Naive thymus-derived CD4-positive, alpha-beta T cell (primary cell): Measurements from ENCODE around the gene SMIM35. TPM values are rescaled to one million over a fixed set of nuclear protein-coding genes. Genes with fewer than 3 reads are reported as not detected.
A peak's percentile ranks its signal among the peaks of the same experiment; 100 is the strongest.

ENCODE experiments used
- ATAC-seq: fragments of 150-1000 bp; cut with Tn5 transposase; 2 replicates; pipeline ENCODE4 v1.10.0; 2021; ENCODE audit warnings: mild to moderate bottlenecking, moderate library complexity
- CTCF ChIA-PET: fragments of 350-600 bp; sonication (Branson Sonifier 250); formaldehyde crosslinking; loops from one replicate; lab custom pipeline; 2021; ENCODE audit warnings: antibody characterized with exemption; lab: Charles Lee
- POLR2A ChIA-PET: fragments of 350-600 bp; sonication (Branson Sonifier 250); formaldehyde crosslinking; loops from one replicate; lab custom pipeline; 2021; ENCODE audit warnings: antibody characterized with exemption, inconsistent platforms; lab: Charles Lee
- DNase-seq, 9 donors: peaks; one replicate each; pipeline versions ENCODE4 v3.0.0 to v3.0.0-alpha.2; 2020 to 2022; ENCODE audit warnings: mixed read lengths in 1 of 9
- H3K27ac ChIP-seq: one replicate; pipeline ENCODE4 v1.7.0; 2013; ENCODE audit warnings: mild to moderate bottlenecking, low read depth, low read length, moderate library complexity
- H3K27me3 ChIP-seq, 2 donors: one replicate each; pipeline ENCODE4 v1.7.0; 2013; ENCODE audit warnings: low read length in 2 of 2, mild to moderate bottlenecking in 2 of 2, moderate library complexity in 2 of 2; ENCODE audit not compliant: control insufficient read depth in 2 of 2, insufficient read depth in 2 of 2
- H3K36me3 ChIP-seq, 3 experiments: 1 replicate in 2 of 3; 2 replicates in 1 of 3; pipeline ENCODE4 v1.7.0; 2013; ENCODE audit warnings: low read length in 3 of 3, mild to moderate bottlenecking in 3 of 3, moderate library complexity in 1 of 3; ENCODE audit not compliant: insufficient read depth in 3 of 3, control insufficient read depth in 2 of 3
- H3K4me1 ChIP-seq, 2 donors: one replicate each; pipeline ENCODE4 v1.7.0; 2013; ENCODE audit warnings: low read length in 2 of 2, mild to moderate bottlenecking in 2 of 2, moderate library complexity in 1 of 2; ENCODE audit not compliant: control insufficient read depth in 2 of 2, insufficient read depth in 2 of 2
- H3K4me3 ChIP-seq: 2 replicates; pipeline ENCODE4 v1.7.0; 2013; ENCODE audit warnings: mild to moderate bottlenecking, low read length
- H3K9me3 ChIP-seq, 3 experiments: 1 replicate in 2 of 3; 2 replicates in 1 of 3; pipeline ENCODE4 v1.7.0; 2013; ENCODE audit warnings: low read length in 3 of 3; ENCODE audit not compliant: control insufficient read depth in 2 of 3
- H3K27ac Mint-ChIP-seq, 9 donors: one replicate each; pipeline ENCODE4 v1.8.0; 2020 to 2022; ENCODE audit warnings: mixed read lengths in 9 of 9, mild to moderate bottlenecking in 8 of 9, moderate library complexity in 5 of 9, inconsistent platforms in 2 of 9
- H3K27me3 Mint-ChIP-seq, 5 donors: one replicate each; pipeline ENCODE4 v1.8.0; 2021 to 2022; ENCODE audit warnings: mixed read lengths in 5 of 5, mild to moderate bottlenecking in 1 of 5
- H3K36me3 Mint-ChIP-seq, 5 donors: one replicate each; pipeline ENCODE4 v1.8.0; 2020 to 2022; ENCODE audit warnings: mixed read lengths in 5 of 5, mild to moderate bottlenecking in 3 of 5, inconsistent platforms in 1 of 5
- H3K4me1 Mint-ChIP-seq, 7 donors: one replicate each; pipeline ENCODE4 v1.8.0; 2020 to 2022; ENCODE audit warnings: mixed read lengths in 7 of 7, mild to moderate bottlenecking in 3 of 7, inconsistent platforms in 1 of 7
- H3K4me3 Mint-ChIP-seq, 10 donors: one replicate each; pipeline ENCODE4 v1.8.0; 2020 to 2022; ENCODE audit warnings: mild to moderate bottlenecking in 10 of 10, mixed read lengths in 10 of 10, moderate library complexity in 6 of 10, inconsistent platforms in 2 of 10
- H3K9me3 Mint-ChIP-seq, 11 donors: one replicate each; pipeline ENCODE4 v1.8.0; 2020 to 2022; ENCODE audit warnings: mixed read lengths in 11 of 11, mild to moderate bottlenecking in 4 of 11, inconsistent platforms in 1 of 11, moderate library complexity in 1 of 11
- intact Hi-C, 2 donors: fragments of 100-400 bp; cut with micrococcal nuclease; formaldehyde crosslinking; loops; one replicate each; pipeline ENCODE4 v1.15.1; 2023
- polyA plus RNA-seq, 2 donors: library from polyadenylated mRNA; unstranded; fragments of 300-500 nt; fragmentation: Illumina TruSeq; gene quantifications; one replicate each; pipeline ENCODE4 v1.2.3, GENCODE V29; 2021
- total RNA-seq, 6 experiments: library from RNA in 5 of 6; stranded (reverse) in 5 of 6; gene quantifications; 1 replicate in 5 of 6; 2 replicates in 1 of 6; pipeline ENCODE4 v1.2.3 and lab custom pipeline; 2021 to 2026

The SMIM35 gene
- total and polyA plus RNA-seq, 7 experiments from 2014 or later, result 0.11 to 0.60 (median 0.28) TPM; not detected in 3

DNA sequence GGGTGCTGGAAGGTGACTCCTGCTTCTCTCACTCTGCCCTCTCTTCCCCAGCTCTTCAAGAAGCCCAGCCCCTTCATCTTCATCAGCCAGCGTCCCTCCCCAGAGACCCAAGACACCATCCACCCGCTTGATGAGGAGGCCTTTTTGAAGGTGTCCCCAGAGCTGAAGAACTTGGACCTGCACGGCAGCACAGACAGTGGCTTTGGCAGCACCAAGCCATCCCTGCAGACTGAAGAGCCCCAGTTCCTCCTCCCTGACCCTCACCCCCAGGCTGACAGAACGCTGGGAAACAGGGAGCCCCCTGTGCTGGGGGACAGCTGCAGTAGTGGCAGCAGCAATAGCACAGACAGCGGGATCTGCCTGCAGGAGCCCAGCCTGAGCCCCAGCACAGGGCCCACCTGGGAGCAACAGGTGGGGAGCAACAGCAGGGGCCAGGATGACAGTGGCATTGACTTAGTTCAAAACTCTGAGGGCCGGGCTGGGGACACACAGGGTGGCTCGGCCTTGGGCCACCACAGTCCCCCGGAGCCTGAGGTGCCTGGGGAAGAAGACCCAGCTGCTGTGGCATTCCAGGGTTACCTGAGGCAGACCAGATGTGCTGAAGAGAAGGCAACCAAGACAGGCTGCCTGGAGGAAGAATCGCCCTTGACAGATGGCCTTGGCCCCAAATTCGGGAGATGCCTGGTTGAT is 88.0 kb downstream of the SMIM35 start:
- Mint-ChIP-seq H3K4me3 (peak overlapping the region in 2 of 10 donors; percentile 29 to 44), H3K36me3 (peaks cover 22 to 70% (median 50%) of the 10 kb centered on the region in 5 donors), H3K27me3 (no peaks in the 10 kb centered on the region), H3K4me1 (peaks cover 49 to 95% (median 58%) of the 10 kb centered on the region in 7 donors), H3K9me3 (peaks cover 0 to 4% (median 0%) of the 10 kb centered on the region in 11 donors), H3K27ac (peak overlapping the region in 8 of 9 donors; percentile 44 to 98 (median 84))
- Histone ChIP-seq H3K36me3 (peaks cover 39 to 70% (median 44%) of the 10 kb centered on the region in 3 experiments), H3K4me3 (no peak overlapping the region), H3K27me3 (no peaks in the 10 kb centered on the region), H3K4me1 (peaks cover 38 to 96% of the 10 kb centered on the region in 2 donors), H3K27ac (peak overlapping the region; percentile 15), H3K9me3 (no peaks in the 10 kb centered on the region)
- ATAC-seq (no peak), DNase-seq (no peak)
- intact Hi-C loops, result no loop called here
- POLR2A ChIA-PET, result interaction anchor here (0.9 to 15.8 kb wide), 7 partner anchors 9 to 163 kb away, joined by 3 to 255 read pairs (median 37); partner anchors contain the start of gene IL10RA
- CTCF ChIA-PET, result interaction anchor here (1.5 to 4.7 kb wide), 3 partner anchors 47 to 52 kb away, joined by 7 to 19 read pairs (median 10); no protein-coding TSS in a partner anchor

DNA sequence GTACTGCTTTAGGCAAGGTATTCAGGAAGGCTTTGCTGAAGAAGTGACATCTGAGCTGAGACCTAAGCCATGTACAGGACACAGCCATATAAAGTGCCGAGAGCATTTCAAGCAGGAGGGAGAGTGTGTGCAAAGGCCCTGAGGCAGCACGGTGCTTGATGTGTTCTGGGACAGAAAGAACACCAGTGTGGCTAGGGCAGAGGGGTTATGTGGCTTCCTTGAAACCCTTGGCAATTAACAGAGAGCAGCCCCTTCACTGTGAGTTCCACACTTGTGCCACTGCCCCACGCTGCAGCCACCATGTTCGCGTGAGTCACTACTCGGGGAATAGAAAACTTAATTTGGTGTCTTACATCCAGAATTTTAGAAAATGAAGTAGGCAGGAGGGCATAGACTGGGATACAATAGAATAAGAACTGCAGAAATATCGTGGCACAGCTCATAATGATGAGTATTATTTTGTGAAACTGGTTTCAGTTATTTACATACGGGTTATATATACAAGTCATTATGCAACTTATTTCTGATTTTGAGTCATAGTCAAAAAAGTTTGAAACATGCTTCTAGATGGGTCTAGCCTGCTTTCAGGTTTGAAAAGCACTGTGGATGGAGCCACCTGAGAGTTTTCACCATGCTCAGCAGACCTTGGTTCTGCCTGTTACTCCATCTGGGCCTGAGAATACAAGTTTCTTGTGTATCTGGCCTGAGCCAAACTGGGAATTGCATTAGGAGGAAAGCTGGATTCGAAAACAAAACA is 88.8 kb downstream of the SMIM35 start:
- Histone ChIP-seq H3K4me3 (no peak overlapping the region), H3K4me1 (peaks cover 38 to 96% of the 10 kb centered on the region in 2 donors), H3K27ac (no peak overlapping the region), H3K36me3 (peaks cover 47 to 78% (median 52%) of the 10 kb centered on the region in 3 experiments), H3K27me3 (no peaks in the 10 kb centered on the region), H3K9me3 (no peaks in the 10 kb centered on the region)
- intact Hi-C loops, result no loop called here
- ATAC-seq (no peak), DNase-seq (peak in 1 of 9 donors; percentile 24)
- POLR2A ChIA-PET, result interaction anchor here (1.0 to 15.8 kb wide), 9 partner anchors 8 to 54 kb away, joined by 3 to 255 read pairs (median 16); partner anchors contain the start of gene IL10RA
- peaks cover 22 to 68% (median 53%) of the 10 kb centered on the region in 5 donors for H3K36me3 Mint-ChIP-seq
- H3K27me3 Mint-ChIP-seq, result no peaks in the 10 kb centered on the region
- H3K27ac Mint-ChIP-seq, result peak overlapping the region; percentile 44 to 98 (median 81)
- H3K4me3 Mint-ChIP-seq, result peak overlapping the region in 1 of 10 donors; percentile 44
- H3K4me1 Mint-ChIP-seq, result peaks cover 46 to 95% (median 58%) of the 10 kb centered on the region in 7 donors
- CTCF ChIA-PET, result interaction anchor here (0.6 to 4.7 kb wide), 4 partner anchors 47 to 794 kb away, joined by 3 to 19 read pairs (median 4); no protein-coding TSS in a partner anchor
- peaks cover 0 to 3% (median 0%) of the 10 kb centered on the region in 11 donors for H3K9me3 Mint-ChIP-seq

DNA sequence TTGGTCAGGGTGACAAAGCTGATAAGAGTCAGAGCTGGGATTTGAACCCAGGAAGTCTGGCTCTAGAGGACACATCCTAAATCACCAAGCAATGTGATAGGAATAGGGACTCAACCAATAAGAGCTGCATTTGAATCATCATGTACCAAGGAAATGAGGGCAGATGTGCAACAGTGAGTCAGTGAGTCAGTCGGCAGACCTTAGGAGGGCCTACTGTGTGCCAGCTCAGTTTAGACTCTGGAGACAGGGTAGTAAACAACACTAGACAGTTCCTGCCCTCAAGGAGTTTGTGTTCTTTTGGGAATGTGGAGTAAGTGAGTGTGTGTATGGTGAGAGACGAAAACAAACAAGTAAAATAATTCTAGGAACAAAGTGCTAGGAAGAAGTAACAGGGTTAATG is 89.4 kb downstream of the SMIM35 start:
- Mint-ChIP-seq H3K9me3 (peaks cover 0 to 3% (median 0%) of the 10 kb centered on the region in 11 donors), H3K27me3 (no peaks in the 10 kb centered on the region), H3K4me1 (peaks cover 46 to 95% (median 58%) of the 10 kb centered on the region in 7 donors), H3K4me3 (peak overlapping the region in 1 of 10 donors; percentile 44), H3K27ac (peak overlapping the region; percentile 44 to 98 (median 78)), H3K36me3 (peaks cover 22 to 74% (median 59%) of the 10 kb centered on the region in 5 donors)
- Histone ChIP-seq H3K27ac (no peak overlapping the region), H3K4me1 (peaks cover 38 to 96% of the 10 kb centered on the region in 2 donors), H3K4me3 (no peak overlapping the region), H3K27me3 (no peaks in the 10 kb centered on the region), H3K9me3 (no peaks in the 10 kb centered on the region), H3K36me3 (peaks cover 48 to 83% (median 58%) of the 10 kb centered on the region in 3 experiments)
- no peak for ATAC-seq
- CTCF ChIA-PET, result interaction anchor here (0.6 to 4.7 kb wide), 5 partner anchors 46 to 795 kb away, joined by 3 to 19 read pairs (median 4); no protein-coding TSS in a partner anchor
- POLR2A ChIA-PET, result interaction anchor here (0.7 to 15.8 kb wide), 10 partner anchors 8 to 54 kb away, joined by 3 to 255 read pairs (median 14); partner anchors contain the start of gene IL10RA
- intact Hi-C loops, result no loop called here
- DNase-seq, result peak in 1 of 9 donors; percentile 15

DNA sequence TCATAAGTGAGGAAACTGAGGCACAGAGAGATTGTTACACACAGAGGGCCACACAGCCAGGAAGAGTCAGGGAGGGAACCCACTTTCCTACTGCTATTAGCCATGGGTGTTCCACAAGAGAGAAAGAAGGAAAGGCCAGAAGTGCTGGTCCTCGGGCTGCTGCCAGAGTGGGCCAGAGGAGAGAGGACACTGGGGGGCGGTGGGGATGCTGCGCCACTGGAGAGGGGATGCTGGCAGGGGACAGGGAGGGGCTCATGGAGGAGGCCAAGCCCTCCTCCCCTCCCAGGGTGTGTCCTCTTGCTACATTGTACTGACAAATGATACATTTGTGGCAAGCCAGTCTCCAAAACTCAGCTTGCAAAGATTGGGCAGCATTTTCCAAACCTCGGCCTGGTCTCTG is 90.7 kb downstream of the SMIM35 start:
- H3K4me1 ChIP-seq, result peaks cover 38 to 95% of the 10 kb centered on the region in 2 donors
- H3K27me3 Mint-ChIP-seq, result no peaks in the 10 kb centered on the region
- no peak overlapping the region for H3K27ac ChIP-seq
- peaks cover 60 to 96% (median 71%) of the 10 kb centered on the region in 3 experiments for H3K36me3 ChIP-seq
- H3K9me3 ChIP-seq, result no peaks in the 10 kb centered on the region
- peaks cover 46 to 94% (median 58%) of the 10 kb centered on the region in 7 donors for H3K4me1 Mint-ChIP-seq
- H3K27me3 ChIP-seq, result no peaks in the 10 kb centered on the region
- ChIA-PET CTCF (interaction anchor here (0.9 to 4.7 kb wide), 3 partner anchors 11 to 49 kb away, joined by 3 to 19 read pairs (median 9); no protein-coding TSS in a partner anchor), POLR2A (interaction anchor here (1.5 to 15.8 kb wide), 7 partner anchors 8 to 56 kb away, joined by 5 to 255 read pairs (median 16); partner anchors contain the start of gene IL10RA)
- H3K4me3 ChIP-seq, result no peak overlapping the region
- intact Hi-C loops, result no loop called here
- peak overlapping the region in 8 of 9 donors; percentile 49 to 92 (median 78) for H3K27ac Mint-ChIP-seq
- H3K36me3 Mint-ChIP-seq, result peaks cover 29 to 83% (median 63%) of the 10 kb centered on the region in 5 donors
- no peak for ATAC-seq
- H3K4me3 Mint-ChIP-seq, result peak overlapping the region in 2 of 10 donors; percentile 28 to 67
- H3K9me3 Mint-ChIP-seq, result peaks cover 0 to 3% (median 0%) of the 10 kb centered on the region in 11 donors
- no peak for DNase-seq

DNA sequence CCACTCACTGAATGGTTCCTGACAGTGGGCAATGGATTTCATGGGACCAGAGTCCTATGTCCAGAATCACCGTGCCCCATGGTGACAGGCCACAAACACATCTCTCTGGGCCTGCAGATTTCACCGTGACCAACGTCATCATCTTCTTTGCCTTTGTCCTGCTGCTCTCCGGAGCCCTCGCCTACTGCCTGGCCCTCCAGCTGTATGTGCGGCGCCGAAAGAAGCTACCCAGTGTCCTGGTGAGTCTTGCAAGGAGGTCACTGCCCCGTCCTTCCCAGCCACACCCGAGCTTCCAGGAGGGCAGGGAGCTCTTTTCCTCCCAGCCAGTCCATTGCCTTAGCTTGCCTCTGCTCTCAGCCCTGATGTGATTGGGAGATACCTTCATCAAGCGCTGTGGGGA is 91.3 kb downstream of the SMIM35 start:
- Mint-ChIP-seq H3K27ac (peak overlapping the region in 8 of 9 donors; percentile 49 to 92 (median 78)), H3K27me3 (no peaks in the 10 kb centered on the region), H3K4me3 (peak overlapping the region in 1 of 10 donors; percentile 67), H3K9me3 (peaks cover 0 to 3% (median 0%) of the 10 kb centered on the region in 11 donors), H3K4me1 (peaks cover 47 to 92% (median 58%) of the 10 kb centered on the region in 7 donors), H3K36me3 (peaks cover 27 to 85% (median 66%) of the 10 kb centered on the region in 5 donors)
- no peak overlapping the region for H3K4me3 ChIP-seq
- ChIA-PET CTCF (interaction anchor here (2.6 to 4.7 kb wide), 2 partner anchors 44 to 49 kb away, joined by 9 to 19 read pairs; no protein-coding TSS in a partner anchor), POLR2A (interaction anchor here (0.5 to 15.8 kb wide), 8 partner anchors 7 to 129 kb away, joined by 3 to 255 read pairs (median 10); partner anchors contain the start of gene IL10RA)
- DNase-seq, result no peak
- ATAC-seq, result no peak
- intact Hi-C loops, result no loop called here
- no peaks in the 10 kb centered on the region for H3K27me3 ChIP-seq
- H3K27ac ChIP-seq, result no peak overlapping the region
- no peaks in the 10 kb centered on the region for H3K9me3 ChIP-seq
- peaks cover 42 to 91% of the 10 kb centered on the region in 2 donors for H3K4me1 ChIP-seq
- peaks cover 61 to 97% (median 76%) of the 10 kb centered on the region in 3 experiments for H3K36me3 ChIP-seq
